Panc1 (cell line): ENCODE data around the gene HCFC1. TPM values are rescaled to one million over a fixed set of nuclear protein-coding genes. Genes with fewer than 3 reads are reported as not detected.

Source experiments
- ATAC-seq: fragments of 200-7000 bp; cut with Tn5 transposase; 2 replicates; pipeline ENCODE4 v1.9.1; 2020; ENCODE audit warnings: mild to moderate bottlenecking, moderate library complexity
- BruUV-seq: library from RNA; stranded (reverse); fragments of 400-500 nt; replicated peaks from 2 replicates; lab custom pipeline; 2021; lab: Mats Ljungman, UMichigan
- CTCF ChIA-PET: fragments of 300-600 bp; sonication (Branson Sonifier 250); formaldehyde crosslinking; loops from one replicate; lab custom pipeline; 2022; ENCODE audit warnings: antibody characterized with exemption; lab: Charles Lee
- POLR2A ChIA-PET: fragments of 300-600 bp; sonication (Branson Sonifier 250); formaldehyde crosslinking; loops from one replicate; lab custom pipeline; 2022; ENCODE audit warnings: antibody characterized with exemption; lab: Charles Lee
- DNase-seq: peaks from one replicate; pipeline ENCODE4 v3.0.0-alpha.2; 2010; ENCODE audit warnings: low read depth, low spot score
- H3K27ac ChIP-seq: 2 replicates; pipeline ENCODE4 v1.5.1; 2011; ENCODE audit warnings: mild to moderate bottlenecking, low read length, inconsistent platforms
- H3K27me3 ChIP-seq: fragments of 200-500 bp; sonication (Bioruptor generic); 2 replicates; pipeline ENCODE4 v1.6.0; 2014; ENCODE audit warnings: low read length, inconsistent platforms; ENCODE audit not compliant: control insufficient read depth, insufficient read depth
- H3K36me3 ChIP-seq: fragments of 200-500 bp; sonication (Bioruptor generic); 2 replicates; pipeline ENCODE4 v1.5.1; 2014; ENCODE audit warnings: inconsistent platforms, mild to moderate bottlenecking, low read length, moderate library complexity; ENCODE audit not compliant: control insufficient read depth, insufficient read depth
- H3K4me1 ChIP-seq: 2 replicates; pipeline ENCODE4 v1.5.1; 2011; ENCODE audit warnings: inconsistent platforms, mild to moderate bottlenecking, low read length, moderate library complexity; ENCODE audit not compliant: control insufficient read depth, insufficient read depth
- H3K4me3 ChIP-seq, 2 experiments: 2 replicates each; pipeline ENCODE4 v1.5.1; 2011 to 2012; ENCODE audit warnings: low read depth in 2 of 2, low read length in 2 of 2, mild to moderate bottlenecking in 2 of 2, inconsistent platforms in 1 of 2, moderate library complexity in 1 of 2
- H3K9me3 ChIP-seq: fragments of 200-500 bp; sonication (Bioruptor generic); 2 replicates; pipeline ENCODE4 v1.5.1; 2014; ENCODE audit warnings: low read depth, mild to moderate bottlenecking, inconsistent platforms, low read length, moderate library complexity; ENCODE audit not compliant: control insufficient read depth, insufficient read depth
- CTCF ChIP-seq: fragments of 450-650 bp; IDR thresholded peaks from 2 replicates; pipeline ENCODE4 v1.5.1; 2017; ENCODE audit warnings: mild to moderate bottlenecking
- POLR2AphosphoS5 ChIP-seq: IDR thresholded peaks from 2 replicates; pipeline ENCODE4 v1.6.1; 2012; ENCODE audit warnings: mild to moderate bottlenecking, low read depth, low read length, moderate library complexity
- REST ChIP-seq, 2 experiments: IDR thresholded peaks; 2 replicates each; pipeline ENCODE4 v1.6.1; 2011 to 2012; ENCODE audit warnings: low read depth in 2 of 2, control low read depth in 1 of 2, low read length in 1 of 2, mild to moderate bottlenecking in 1 of 2, moderate library complexity in 1 of 2; ENCODE audit not compliant: insufficient read depth in 1 of 2
- SIN3A ChIP-seq: IDR thresholded peaks from 2 replicates; pipeline ENCODE4 v1.6.1; 2012; ENCODE audit warnings: low read depth, mild to moderate bottlenecking, low read length, moderate library complexity, borderline replicate concordance; ENCODE audit not compliant: insufficient read depth
- TCF7L2 ChIP-seq: IDR thresholded peaks from 2 replicates; pipeline ENCODE4 v1.6.1; 2011; ENCODE audit warnings: mild to moderate bottlenecking, low read depth, low read length, inconsistent platforms
- in situ Hi-C: cut with HindIII; loops from 2 replicates; pipeline ENCODE4 v1.10.0; 2016; ENCODE audit warnings: low sequenced_read_pairs, low pct_unique_long_range_greater_than_20kb
- intact Hi-C: fragments of 100-400 bp; cut with micrococcal nuclease; formaldehyde crosslinking; loops from one replicate; pipeline ENCODE4 v1.10.0; 2022; ENCODE audit not compliant: unreplicated experiment
- total RNA-seq: library from RNA; stranded (reverse); gene quantifications from one replicate; pipeline ENCODE4 v1.2.1, GENCODE V29; 2021; ENCODE audit not compliant: unreplicated experiment

The HCFC1 gene
- total RNA-seq, 1 experiment from 2014 or later, result 113 TPM

- peak; percentile 0 for ATAC-seq
- CTCF ChIA-PET, result interaction anchor here (0.6 to 5.4 kb wide), 2 partner anchors 20 to 291 kb away, joined by 5 to 45 read pairs; no protein-coding TSS in a partner anchor
- Histone ChIP-seq H3K4me1 (peaks cover 52% of the 10 kb centered on the region), H3K4me3 (peak overlapping the region; percentile 79 to 95), H3K36me3 (peaks cover 7% of the 10 kb centered on the region), H3K9me3 (no peaks in the 10 kb centered on the region), H3K27me3 (no peaks in the 10 kb centered on the region), H3K27ac (peak overlapping the region; percentile 99)
- POLR2A ChIA-PET, result interaction anchor here (0.7 to 1.6 kb wide), 2 partner anchors 15 to 21 kb away, joined by 5 to 9 read pairs; no protein-coding TSS in a partner anchor
- BruUV-seq, result no TSS peak
- DNase-seq, result no peak
- 0 out of 2 replicates have a peak, but pooled peaks have one; percentile 3 for TF ChIP-seq TCF7L2
- TF ChIP-seq SIN3A, result no peak
- TF ChIP-seq REST (IDR thresholded peaks at IDR 0.05; ENCODE audit: insufficient read depth in 1 of 2, low read depth in 2 of 2, low read length in 1 of 2), result no peak
- TF ChIP-seq POLR2AphosphoS5, result no peak
- no peak for TF ChIP-seq CTCF
- in situ Hi-C loops, result no loop called here
- intact Hi-C loops, result loop anchor here (10.0 kb wide), 1 partner anchor 162 kb away; the partner anchor contains the start of gene PLXNB3
Measured at GRCh38 chrX:153926858-153927671, 44.6 kb downstream of the HCFC1 start.

- intact Hi-C loops, result loop anchor here (10.0 kb wide), 1 partner anchor 162 kb away; the partner anchor contains the start of gene PLXNB3
- Histone ChIP-seq H3K4me1 (peaks cover 52% of the 10 kb centered on the region), H3K27me3 (no peaks in the 10 kb centered on the region), H3K36me3 (peaks cover 4% of the 10 kb centered on the region), H3K9me3 (no peaks in the 10 kb centered on the region), H3K27ac (peak overlapping the region; percentile 99), H3K4me3 (peak overlapping the region; percentile 79 to 95)
- TF ChIP-seq TCF7L2, result no peak
- no peak for TF ChIP-seq SIN3A
- no peak for TF ChIP-seq REST (IDR thresholded peaks at IDR 0.05; ENCODE audit: insufficient read depth in 1 of 2, low read depth in 2 of 2, low read length in 1 of 2)
- TF ChIP-seq POLR2AphosphoS5, result no peak
- no peak for TF ChIP-seq CTCF
- DNase-seq (no peak), ATAC-seq (peak; percentile 28)
- POLR2A ChIA-PET, result interaction anchor here (0.7 kb wide), 1 partner anchor 15 kb away, joined by 9 read pairs; no protein-coding TSS in a partner anchor
- CTCF ChIA-PET, result interaction anchor here (1.3 to 5.4 kb wide), 2 partner anchors 20 to 25 kb away, joined by 5 to 45 read pairs; no protein-coding TSS in a partner anchor
- no TSS peak for BruUV-seq
- in situ Hi-C loops, result no loop called here
Measured at GRCh38 chrX:153926552-153926857, 45.1 kb downstream of the HCFC1 start.
